GM12878 (cell line): ENCODE measurements around the gene NOM1. TPM values are rescaled to one million over a fixed set of nuclear protein-coding genes. Genes with fewer than 3 reads are reported as not detected.

Experiments
- ATAC-seq: fragments of 200-7000 bp; cut with Tn5 transposase; 3 replicates; pipeline ENCODE4 v1.9.1; 2020; ENCODE audit warnings: mild to moderate bottlenecking, moderate library complexity
- BruUV-seq: library from RNA; stranded (reverse); fragments of 400-500 nt; replicated peaks from 2 replicates; lab custom pipeline; 2021; lab: Mats Ljungman, UMichigan
- CTCF ChIA-PET: fragments of 300-600 bp; sonication (Branson Sonifier 250); formaldehyde crosslinking; extraction: SDS; loops from one replicate; lab custom pipeline; 2021; ENCODE audit warnings: inconsistent platforms; lab: Yijun Ruan, JAX
- POLR2A ChIA-PET: fragments of 350-600 bp; formaldehyde crosslinking; extraction: SDS; loops from one replicate; lab custom pipeline; 2021; ENCODE audit warnings: inconsistent platforms; lab: Charles Lee
- RAD21 ChIA-PET: fragments of 300-600 bp; sonication (Branson Sonifier 250); formaldehyde crosslinking; loops from one replicate; lab custom pipeline; 2023; ENCODE audit warnings: antibody characterized with exemption; ENCODE audit not compliant: unreplicated experiment; lab: Charles Lee
- SMC1A ChIA-PET: fragments of 300-600 bp; sonication (Branson Sonifier 250); formaldehyde crosslinking; loops from one replicate; lab custom pipeline; 2023; ENCODE audit not compliant: unreplicated experiment, uncharacterized antibody; lab: Charles Lee
- DNase-seq: peaks from one replicate; pipeline ENCODE4 v3.0.0-alpha.2; 2011; ENCODE audit warnings: low read depth, low spot score
- FAIRE-seq: peaks from 3 replicates; lab custom pipeline; 2011; peaks lifted over from hg19 to GRCh38; lab: Jason Lieb, UNC
- H2AFZ ChIP-seq: 2 replicates; pipeline ENCODE4 v1.6.0; 2011; ENCODE audit warnings: low read depth, low read length, control low read depth; ENCODE audit not compliant: control insufficient read depth
- H3K27ac ChIP-seq: 2 replicates; pipeline ENCODE4 v1.5.1; 2011; ENCODE audit warnings: control low read depth; ENCODE audit not compliant: control insufficient read depth, insufficient read depth
- H3K27me3 ChIP-seq, 2 experiments: replicated peaks in 1 of 2; 2 replicates each; pipeline versions ENCODE4 v1.6.0 to v1.6.1; 2011; ENCODE audit warnings: low read length in 1 of 2; ENCODE audit not compliant: control insufficient read depth in 2 of 2, insufficient read depth in 2 of 2
- H3K36me3 ChIP-seq, 2 experiments: 2 replicates each; pipeline ENCODE4 v1.5.1; 2011; ENCODE audit warnings: low read length in 1 of 2; ENCODE audit not compliant: control insufficient read depth in 2 of 2, insufficient read depth in 2 of 2
- H3K4me1 ChIP-seq: 2 replicates; pipeline ENCODE4 v1.6.1; 2011; ENCODE audit warnings: mild to moderate bottlenecking, low read length, moderate library complexity, mixed read lengths; ENCODE audit not compliant: control insufficient read depth, insufficient read depth
- H3K4me2 ChIP-seq: 2 replicates; pipeline ENCODE4 v1.6.0; 2011; ENCODE audit warnings: control low read depth; ENCODE audit not compliant: control insufficient read depth, insufficient read depth
- H3K4me3 ChIP-seq: fragments of 200-600 bp; sonication (generic); 2 replicates; pipeline ENCODE4 v1.5.1; 2016
- H3K79me2 ChIP-seq: 2 replicates; pipeline ENCODE4 v1.6.0; 2011; ENCODE audit warnings: low read length; ENCODE audit not compliant: control insufficient read depth, insufficient read depth
- H3K9ac ChIP-seq: 2 replicates; pipeline ENCODE4 v1.8.0; 2011; ENCODE audit warnings: low read length, control low read depth, mixed read lengths; ENCODE audit not compliant: control insufficient read depth, insufficient read depth
- H3K9me3 ChIP-seq: replicated peaks from 3 replicates; pipeline ENCODE4 v1.5.1; 2011; ENCODE audit warnings: mild to moderate bottlenecking, low read length; ENCODE audit not compliant: control insufficient read depth, insufficient read depth
- H4K20me1 ChIP-seq: 2 replicates; pipeline ENCODE4 v1.6.0; 2011; ENCODE audit not compliant: control insufficient read depth, insufficient read depth
- CBFB ChIP-seq: IDR thresholded peaks from 2 replicates; pipeline ENCODE4 v1.6.1; 2016; ENCODE audit warnings: antibody characterized with exemption, low read depth
- NBN ChIP-seq: fragments of 450-650 bp; IDR thresholded peaks from 2 replicates; pipeline ENCODE4 v1.6.1; 2016
- RELA ChIP-seq: fragments of 450-650 bp; IDR thresholded peaks from 2 replicates; pipeline ENCODE4 v1.8.0; 2014; ENCODE audit warnings: borderline replicate concordance; ENCODE audit not compliant: partially characterized antibody
- RFX5 ChIP-seq: IDR thresholded peaks from 2 replicates; pipeline ENCODE4 v1.6.1; 2011; ENCODE audit warnings: low read depth, low read length, improper control_type of control experiment
- SIX5 ChIP-seq: IDR thresholded peaks from 2 replicates; pipeline ENCODE4 v1.6.1; 2011; ENCODE audit warnings: mild to moderate bottlenecking, low read depth, low read length, moderate library complexity; ENCODE audit not compliant: severe bottlenecking
- SMAD1 ChIP-seq: fragments of 450-650 bp; IDR thresholded peaks from 2 replicates; pipeline ENCODE4 v1.6.1; 2018; ENCODE audit warnings: mild to moderate bottlenecking, low read depth; ENCODE audit not compliant: partially characterized antibody
- SMAD5 ChIP-seq: IDR thresholded peaks from 2 replicates; pipeline ENCODE4 v1.6.1; 2016; ENCODE audit warnings: antibody characterized with exemption, low read depth
- STAT3 ChIP-seq: IDR thresholded peaks from 2 replicates; pipeline ENCODE4 v1.6.1; 2011; ENCODE audit warnings: low read depth, low read length, improper control_type of control experiment
- SUZ12 ChIP-seq: fragments of 200-600 bp; sonication (generic); IDR thresholded peaks from one replicate; pipeline ENCODE4 v1.6.1; 2018; ENCODE audit warnings: antibody characterized with exemption, mild to moderate bottlenecking; ENCODE audit not compliant: unreplicated experiment
- TCF3 ChIP-seq: IDR thresholded peaks from 2 replicates; pipeline ENCODE4 v1.6.1; 2012; ENCODE audit warnings: low read depth, mild to moderate bottlenecking, low read length, borderline replicate concordance; ENCODE audit not compliant: insufficient read depth
- WRNIP1 ChIP-seq: IDR thresholded peaks from 2 replicates; pipeline ENCODE4 v1.6.1; 2011; ENCODE audit warnings: low read depth, low read length, improper control_type of control experiment, borderline replicate concordance
- YBX1 ChIP-seq: fragments of 450-650 bp; IDR thresholded peaks from 2 replicates; pipeline ENCODE4 v1.6.1; 2016; ENCODE audit warnings: antibody characterized with exemption
- ZNF384 ChIP-seq: IDR thresholded peaks from 2 replicates; pipeline ENCODE4 v1.6.1; 2012; ENCODE audit warnings: low read depth, mild to moderate bottlenecking, low read length, improper control_type of control experiment, borderline replicate concordance
- WGBS: methylation state at CpG from one replicate; pipeline ENCODE4 v1.1.6; 2016; ENCODE audit warnings: low lambda C conversion rate; ENCODE audit not compliant: insufficient replicate concordance, insufficient coverage; ENCODE audit errors: missing lambda C conversion rate; 5-methylcytosine and 5-hydroxymethylcytosine counted together
- in situ Hi-C: fragments of 300-500 bp; cut with MboI; formaldehyde crosslinking; loops from 9 replicates; pipeline ENCODE4 v1.14.3; 2018; ENCODE audit warnings: mixed read lengths
- intact Hi-C: fragments of 100-400 bp; cut with micrococcal nuclease; formaldehyde crosslinking; loops from one replicate; pipeline ENCODE4 v1.14.2; 2022; ENCODE audit not compliant: unreplicated experiment
- polyA plus RNA-seq, 11 experiments: library from polyadenylated mRNA; depleted of rRNA in 4 of 11; unstranded in 6 of 11; stranded (reverse) in 5 of 11; fragments of >200 nt; fragmentation: Nextera tagmentation in 4 of 11; fragmentation: Illumina TruSeq in 1 of 11; extraction: Ambion mirVana in 4 of 11; extraction: Trizol in 1 of 11; gene quantifications; 1 replicate in 1 of 11; 2 replicates in 10 of 11; pipeline versions ENCODE4 v1.2.1 to v1.2.3, GENCODE V29; 2011 to 2016; ENCODE audit warnings: inconsistent platforms in 2 of 11, missing spikeins in 2 of 11, low read depth in 1 of 11
- total RNA-seq, 4 experiments: library from RNA; depleted of rRNA in 3 of 4; stranded (reverse); fragments of >200 nt in 3 of 4; fragmentation: Illumina TruSeq in 1 of 4; extraction: Trizol in 1 of 4; gene quantifications; 2 replicates each; pipeline versions ENCODE4 v1.2.1 to v1.2.3, GENCODE V29; 2013 to 2021
- TF ChIP-seq, protein P1 (sequence below): fragments of 450-650 bp; formaldehyde crosslinking; IDR thresholded peaks from 2 replicates; pipeline ENCODE4 v1.5.0; 2022; ENCODE audit warnings: mild to moderate bottlenecking, missing genetic modification characterization

The NOM1 gene
- total and polyA plus RNA-seq, 10 of the 15 experiments (the other 5 are each of a cell fraction or from before 2014, with no cell fraction given), result 2.9 to 21.3 (median 17.8) TPM

DNA sequence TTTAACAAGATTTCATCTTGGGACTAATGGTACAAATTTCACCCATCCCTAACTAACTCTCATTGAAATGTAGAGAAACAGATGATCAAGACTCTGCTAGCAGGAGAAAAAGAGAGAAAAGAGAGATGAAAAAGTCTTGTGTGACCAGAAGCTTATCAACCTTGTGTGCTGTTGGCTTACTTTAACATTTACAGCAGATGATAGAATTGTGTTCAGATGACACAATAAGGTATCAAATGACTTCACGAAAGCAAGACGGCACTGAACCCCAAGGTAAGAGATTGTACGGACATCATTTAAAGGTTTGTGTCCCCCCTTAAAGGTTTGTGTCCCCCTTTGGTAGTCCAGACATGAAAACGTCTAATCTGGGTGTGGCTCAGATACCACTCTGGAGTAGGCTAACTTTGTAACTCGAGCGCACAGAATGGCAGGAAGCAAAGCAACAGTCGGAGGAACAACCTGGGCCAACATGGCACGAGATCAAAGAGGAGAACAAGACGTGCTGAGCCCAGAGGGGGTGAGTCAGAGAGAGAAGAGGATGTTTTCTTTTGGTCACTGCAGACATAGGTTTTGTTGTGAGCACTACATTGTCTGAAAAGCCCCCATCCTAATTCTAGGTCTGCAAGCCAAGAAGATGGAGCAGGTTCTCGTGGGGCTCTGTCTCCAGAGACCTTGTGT lies 46.1 kb upstream of the NOM1 start:
- Histone ChIP-seq H2AFZ (no peak overlapping the region), H3K9me3 (no peaks in the 10 kb centered on the region), H3K4me2 (no peak overlapping the region), H4K20me1 (no peaks in the 10 kb centered on the region), H3K36me3 (no peaks in the 10 kb centered on the region), H3K4me1 (no peaks in the 10 kb centered on the region), H3K4me3 (no peak overlapping the region), H3K9ac (no peak overlapping the region), H3K79me2 (no peaks in the 10 kb centered on the region), H3K27me3 (no peaks in the 10 kb centered on the region; a peak in 1 of 4 replicates), H3K27ac (no peak overlapping the region)
- POLR2A ChIA-PET, result no interaction called here
- ATAC-seq (peak; percentile 71), DNase-seq (no peak), FAIRE-seq (no peak)
- intact Hi-C loops, result no loop called here
- in situ Hi-C loops, result no loop called here
- SMC1A ChIA-PET, result interaction anchor here (0.7 to 1.1 kb wide), 2 partner anchors 87 to 347 kb away, joined by 3 read pairs; no protein-coding TSS in a partner anchor
- CTCF ChIA-PET, result interaction anchor here (1.5 kb wide), 1 partner anchor 347 kb away, joined by 3 read pairs; no protein-coding TSS in a partner anchor
- no TSS peak for BruUV-seq
- 27% methylated on average over 10 of the region's 10 CpGs for WGBS
- TF ChIP-seq SUZ12 (no peak), STAT3 (no peak), ZNF384 (no peak), SMAD5 (no peak), YBX1 (no peak), NBN (no peak), SMAD1 (no peak), SIX5 (no peak), CBFB (no peak), WRNIP1 (no peak), RELA (no peak), RFX5 (no peak), TCF3 (no peak)
- TF ChIP-seq, protein P1, sequence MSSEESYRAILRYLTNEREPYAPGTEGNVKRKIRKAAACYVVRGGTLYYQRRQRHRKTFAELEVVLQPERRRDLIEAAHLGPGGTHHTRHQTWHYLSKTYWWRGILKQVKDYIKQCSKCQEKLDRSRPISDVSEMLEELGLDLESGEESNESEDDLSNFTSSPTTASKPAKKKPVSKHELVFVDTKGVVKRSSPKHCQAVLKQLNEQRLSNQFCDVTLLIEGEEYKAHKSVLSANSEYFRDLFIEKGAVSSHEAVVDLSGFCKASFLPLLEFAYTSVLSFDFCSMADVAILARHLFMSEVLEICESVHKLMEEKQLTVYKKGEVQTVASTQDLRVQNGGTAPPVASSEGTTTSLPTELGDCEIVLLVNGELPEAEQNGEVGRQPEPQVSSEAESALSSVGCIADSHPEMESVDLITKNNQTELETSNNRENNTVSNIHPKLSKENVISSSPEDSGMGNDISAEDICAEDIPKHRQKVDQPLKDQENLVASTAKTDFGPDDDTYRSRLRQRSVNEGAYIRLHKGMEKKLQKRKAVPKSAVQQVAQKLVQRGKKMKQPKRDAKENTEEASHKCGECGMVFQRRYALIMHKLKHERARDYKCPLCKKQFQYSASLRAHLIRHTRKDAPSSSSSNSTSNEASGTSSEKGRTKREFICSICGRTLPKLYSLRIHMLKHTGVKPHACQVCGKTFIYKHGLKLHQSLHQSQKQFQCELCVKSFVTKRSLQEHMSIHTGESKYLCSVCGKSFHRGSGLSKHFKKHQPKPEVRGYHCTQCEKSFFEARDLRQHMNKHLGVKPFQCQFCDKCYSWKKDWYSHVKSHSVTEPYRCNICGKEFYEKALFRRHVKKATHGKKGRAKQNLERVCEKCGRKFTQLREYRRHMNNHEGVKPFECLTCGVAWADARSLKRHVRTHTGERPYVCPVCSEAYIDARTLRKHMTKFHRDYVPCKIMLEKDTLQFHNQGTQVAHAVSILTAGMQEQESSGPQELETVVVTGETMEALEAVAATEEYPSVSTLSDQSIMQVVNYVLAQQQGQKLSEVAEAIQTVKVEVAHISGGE (CRISPR knock-in tag), result no peak
- RAD21 ChIA-PET, result no interaction called here
